ENCODE measurements around the gene NOL4L.

Gene NOL4L

GRCh38 chr20:32564921-32565734, 20.0 kb downstream of the NOL4L start:
- DNase-seq (ENCODE audit: low read depth), result no peak
- no peak for TF ChIP-seq CTCF (IDR thresholded peaks at IDR 0.05; ENCODE audit: insufficient read depth, low read depth, low read length, missing control alignments)
- H3K4me3 ChIP-seq (ENCODE audit: low read depth, low read length), result no peak overlapping the region

DNA sequence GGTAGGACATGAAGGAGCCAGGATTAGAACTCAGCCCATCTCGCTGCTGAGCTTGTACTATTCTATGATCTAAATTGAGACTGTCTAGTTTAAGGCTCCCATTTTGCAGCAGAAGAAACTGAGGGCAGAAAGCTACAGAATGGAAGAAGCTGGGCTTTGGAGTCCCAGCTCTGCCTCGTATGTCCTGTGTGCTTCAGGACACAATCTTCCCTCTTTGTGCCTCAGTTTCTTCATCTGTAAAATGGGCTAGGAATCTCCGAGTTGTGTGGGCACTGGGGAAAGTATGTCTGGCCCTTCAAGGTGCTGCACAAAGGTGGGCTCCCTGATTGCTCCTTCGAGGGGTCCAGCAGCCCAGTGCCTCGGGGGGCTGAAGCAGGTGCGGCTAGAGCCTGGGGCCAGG, 20.7 kb downstream of the NOL4L start:
- TF ChIP-seq CTCF (IDR thresholded peaks at IDR 0.05; ENCODE audit: insufficient read depth, low read depth, low read length, missing control alignments), result no peak
- no peak for DNase-seq (ENCODE audit: low read depth)
- H3K4me3 ChIP-seq (ENCODE audit: low read depth, low read length), result no peak overlapping the region

DNA sequence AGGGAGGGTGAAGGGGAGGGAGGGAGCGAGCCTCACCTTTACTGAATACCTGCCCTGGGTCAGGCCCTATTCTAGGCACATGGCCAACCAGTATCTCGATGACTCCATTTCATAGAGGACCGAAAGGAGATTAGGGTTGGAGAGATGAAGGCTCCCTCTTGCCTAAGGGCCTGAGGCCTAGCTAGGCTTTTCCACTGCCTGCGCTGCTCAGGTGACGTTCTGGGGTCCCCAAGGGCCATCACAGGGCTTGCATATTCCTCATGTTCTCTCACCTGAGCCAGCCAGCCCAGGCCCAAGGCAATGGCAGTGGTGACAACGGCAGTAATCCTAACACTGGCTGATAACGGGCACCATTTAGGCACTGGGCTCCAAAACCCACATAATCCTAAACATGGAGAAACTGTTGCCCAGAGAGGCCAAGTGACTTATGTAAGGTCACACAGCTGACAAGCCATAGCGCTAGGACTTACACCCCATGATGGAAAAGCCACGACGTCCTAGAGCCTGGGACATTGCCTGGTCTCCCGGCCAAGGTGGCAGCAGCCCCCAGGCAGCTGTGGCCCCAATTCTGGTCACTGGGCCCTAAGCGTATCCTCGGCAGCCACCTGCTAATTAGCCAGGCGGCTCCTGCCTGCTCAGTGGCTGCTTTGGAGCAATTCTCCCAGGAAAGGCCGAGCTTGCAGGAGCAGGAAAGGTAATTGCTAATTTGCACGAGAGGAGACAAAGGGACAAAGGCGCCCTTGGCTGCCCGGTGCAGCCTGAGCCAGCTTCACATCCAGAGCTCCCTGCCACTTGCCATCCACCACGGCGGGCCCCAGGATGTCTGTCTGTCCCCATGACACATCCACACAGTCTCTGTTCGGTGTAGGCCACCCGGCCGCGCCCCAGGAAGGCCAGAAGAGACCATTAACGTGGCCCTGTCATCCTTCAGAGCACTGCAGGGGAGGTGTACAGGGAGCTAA, 21.5 kb downstream of the NOL4L start:
- no peak overlapping the region for H3K4me3 ChIP-seq (ENCODE audit: low read depth, low read length)
- no peak for DNase-seq (ENCODE audit: low read depth)
- no peak for TF ChIP-seq CTCF (IDR thresholded peaks at IDR 0.05; ENCODE audit: insufficient read depth, low read depth, low read length, missing control alignments)

- H3K4me3 ChIP-seq (ENCODE audit: low read depth, low read length), result no peak overlapping the region
- no peak for TF ChIP-seq CTCF (IDR thresholded peaks at IDR 0.05; ENCODE audit: insufficient read depth, low read depth, low read length, missing control alignments)
- DNase-seq (ENCODE audit: low read depth), result no peak
Measured at GRCh38 chr20:32562495-32562911, 22.6 kb downstream of the NOL4L start.

DNA sequence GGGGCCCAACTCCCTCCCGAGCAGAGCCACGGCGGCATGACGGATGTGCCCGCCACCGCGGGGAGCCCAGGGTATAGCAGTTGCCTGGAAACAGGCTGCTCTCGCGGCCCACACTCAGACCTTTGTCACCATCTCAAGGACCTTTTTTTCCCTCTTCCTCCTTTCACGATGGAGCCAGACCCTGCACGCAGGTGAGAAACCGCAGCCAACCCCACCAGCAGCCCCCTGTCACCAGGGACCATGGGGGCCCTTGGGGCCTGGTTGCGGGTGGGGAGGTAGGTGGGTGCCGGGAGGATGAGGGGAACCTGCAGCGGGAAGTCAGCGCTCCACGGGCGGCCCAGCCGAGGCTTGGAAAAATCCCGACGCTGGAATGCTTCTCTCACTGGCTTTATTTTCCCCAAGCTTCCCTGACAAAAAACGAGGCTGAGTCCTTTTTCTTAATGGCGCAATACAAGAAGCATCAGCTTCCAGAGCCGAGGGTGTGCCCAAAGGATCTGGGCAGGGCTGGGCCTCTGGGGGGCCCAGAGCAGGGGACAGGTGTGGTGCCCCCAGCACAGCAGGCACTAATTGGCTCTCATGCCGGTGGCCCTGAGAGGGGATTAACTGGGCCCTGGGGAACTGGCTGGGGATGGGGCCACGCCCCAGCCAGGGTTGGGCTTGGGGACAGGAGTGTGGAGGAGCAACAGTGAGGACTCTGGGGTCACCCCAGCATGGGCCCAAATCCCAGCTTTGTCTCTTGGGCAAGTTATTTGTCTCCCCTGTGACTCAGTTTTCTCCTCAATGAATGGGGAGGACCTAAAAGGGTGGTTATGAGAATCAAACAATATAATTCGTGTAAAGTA, 23.9 kb downstream of the NOL4L start:
- TF ChIP-seq CTCF (IDR thresholded peaks at IDR 0.05; ENCODE audit: insufficient read depth, low read depth, low read length, missing control alignments), result no peak
- no peak overlapping the region for H3K4me3 ChIP-seq (ENCODE audit: low read depth, low read length)
- DNase-seq (ENCODE audit: low read depth), result no peak

DNA sequence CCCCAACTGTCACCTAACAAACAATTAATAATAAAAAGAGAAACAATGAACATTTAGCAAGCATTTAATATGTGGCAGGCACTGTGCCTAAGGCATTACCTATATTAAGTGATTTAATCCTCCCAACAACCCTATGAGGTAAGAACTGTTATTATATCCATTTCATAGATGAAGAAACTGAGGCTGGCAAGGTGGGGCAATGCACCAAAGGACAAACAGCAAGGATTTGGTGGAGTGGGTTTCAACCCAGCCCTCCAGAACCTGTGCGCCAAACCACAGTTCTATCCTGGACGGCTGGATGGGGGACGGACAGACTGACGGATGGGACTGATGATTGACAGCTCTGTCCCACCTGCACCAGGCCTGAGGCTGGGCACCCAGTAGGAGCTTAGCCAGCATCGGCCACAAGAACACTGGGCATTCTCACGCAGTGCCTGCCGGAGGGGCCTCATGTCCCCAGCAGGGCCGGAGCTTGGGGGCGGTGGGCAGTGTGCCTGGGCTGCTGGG, 24.6 kb downstream of the NOL4L start:
- TF ChIP-seq CTCF (IDR thresholded peaks at IDR 0.05; ENCODE audit: insufficient read depth, low read depth, low read length, missing control alignments), result no peak
- no peak for DNase-seq (ENCODE audit: low read depth)
- no peak overlapping the region for H3K4me3 ChIP-seq (ENCODE audit: low read depth, low read length)
